ENCODE data around the gene FSTL4. TPM values are rescaled to one million over a fixed set of nuclear protein-coding genes. Genes with fewer than 3 reads are reported as not detected.

The FSTL4 gene
- polyA plus RNA-seq, 2 donors: 0.67 to 2.1 TPM

DNA sequence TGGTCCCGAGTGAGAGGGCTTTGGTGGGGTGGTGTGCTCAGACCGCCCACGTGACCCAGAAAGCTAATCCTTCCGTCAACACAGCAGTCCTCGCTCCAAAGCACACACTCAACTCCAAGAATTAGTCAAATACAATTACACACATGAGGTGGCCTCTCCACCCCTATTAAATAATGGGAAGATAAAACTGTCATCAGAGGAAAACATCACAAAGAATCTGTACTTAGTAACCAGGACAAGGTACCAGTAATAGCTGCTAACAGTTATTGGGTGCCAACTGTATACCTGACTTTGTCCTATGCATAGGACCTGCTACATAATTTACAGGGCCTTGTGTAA is 337.8 kb downstream of the FSTL4 start:
- H3K4me1 ChIP-seq (ENCODE audit: control insufficient read depth in 2 of 2, insufficient read depth in 2 of 2, low read length in 1 of 2): no peaks in the 10 kb centered on the region
- no peaks in the 10 kb centered on the region for H3K9me3 ChIP-seq (ENCODE audit: control insufficient read depth in 2 of 2, insufficient read depth in 1 of 2, low read depth in 1 of 2, low read length in 1 of 2)
- no peaks in the 10 kb centered on the region for H3K27me3 ChIP-seq (ENCODE audit: control insufficient read depth in 1 of 2, insufficient read depth in 2 of 2, low read length in 2 of 2)
- H3K36me3 ChIP-seq (ENCODE audit: control insufficient read depth in 2 of 2, insufficient read depth in 2 of 2, low read length in 1 of 2): no peaks in the 10 kb centered on the region
- no peak overlapping the region for H3K4me3 ChIP-seq (ENCODE audit: low read depth in 1 of 2, low read length in 2 of 2)
- H3K27ac ChIP-seq (ENCODE audit: low read depth in 2 of 2, low read length in 1 of 2): no peak overlapping the region
- 36 to 45% methylated on average over 5 of the region's 5 CpGs for WGBS, 2 donors

DNA sequence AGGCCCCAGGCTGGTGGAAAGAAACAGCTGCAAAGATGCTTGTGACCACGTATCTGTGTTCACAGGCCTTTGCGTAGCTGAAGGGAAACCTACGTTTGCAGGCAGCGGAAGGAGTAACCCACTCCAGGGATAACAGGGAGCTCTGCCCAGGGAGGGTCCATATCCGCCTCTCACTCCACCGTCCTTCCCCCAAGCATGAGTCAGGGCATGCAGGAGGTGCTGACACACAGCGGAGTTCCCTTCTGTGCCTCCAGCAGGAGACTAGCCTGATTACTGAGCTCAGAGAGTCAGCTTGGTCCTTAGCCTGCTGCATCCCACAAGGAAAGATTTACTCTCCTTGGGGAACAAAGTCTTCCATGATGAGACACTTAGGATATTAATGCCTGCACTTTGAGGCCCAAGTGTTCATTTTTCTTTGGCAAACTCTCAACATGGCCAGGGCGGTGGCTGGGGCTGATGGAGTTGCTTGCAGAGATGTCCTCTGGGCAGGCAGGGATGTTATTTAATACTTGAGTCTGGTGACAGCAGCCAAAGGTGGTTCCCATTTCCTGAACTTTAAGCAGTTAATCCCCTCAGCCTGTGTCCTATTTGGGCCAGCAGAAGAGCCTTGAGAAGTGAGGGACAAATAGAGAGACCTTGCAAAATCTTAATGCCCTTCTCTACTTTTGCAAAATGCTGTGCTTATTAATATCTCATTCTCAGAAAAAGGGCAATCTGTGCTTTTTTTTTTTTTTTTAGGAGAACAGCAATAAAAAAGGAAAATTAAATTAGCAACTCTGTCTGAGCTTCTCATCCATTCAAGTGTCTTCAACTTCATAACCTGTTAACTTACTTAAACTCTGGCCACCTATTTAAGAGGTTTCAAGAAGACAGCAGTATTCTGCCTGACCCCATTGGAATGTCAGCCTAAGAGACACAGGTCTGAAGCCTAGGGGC is 338.4 kb downstream of the FSTL4 start:
- WGBS, 2 donors: 70 to 80% methylated on average over 8 of the region's 8 CpGs
- no peaks in the 10 kb centered on the region for H3K36me3 ChIP-seq (ENCODE audit: control insufficient read depth in 2 of 2, insufficient read depth in 2 of 2, low read length in 1 of 2)
- H3K9me3 ChIP-seq (ENCODE audit: control insufficient read depth in 2 of 2, insufficient read depth in 1 of 2, low read depth in 1 of 2, low read length in 1 of 2): no peaks in the 10 kb centered on the region
- H3K27me3 ChIP-seq (ENCODE audit: control insufficient read depth in 1 of 2, insufficient read depth in 2 of 2, low read length in 2 of 2): no peaks in the 10 kb centered on the region
- no peak overlapping the region for H3K27ac ChIP-seq (ENCODE audit: low read depth in 2 of 2, low read length in 1 of 2)
- H3K4me3 ChIP-seq (ENCODE audit: low read depth in 1 of 2, low read length in 2 of 2): no peak overlapping the region
- H3K4me1 ChIP-seq (ENCODE audit: control insufficient read depth in 2 of 2, insufficient read depth in 2 of 2, low read length in 1 of 2): no peaks in the 10 kb centered on the region

DNA sequence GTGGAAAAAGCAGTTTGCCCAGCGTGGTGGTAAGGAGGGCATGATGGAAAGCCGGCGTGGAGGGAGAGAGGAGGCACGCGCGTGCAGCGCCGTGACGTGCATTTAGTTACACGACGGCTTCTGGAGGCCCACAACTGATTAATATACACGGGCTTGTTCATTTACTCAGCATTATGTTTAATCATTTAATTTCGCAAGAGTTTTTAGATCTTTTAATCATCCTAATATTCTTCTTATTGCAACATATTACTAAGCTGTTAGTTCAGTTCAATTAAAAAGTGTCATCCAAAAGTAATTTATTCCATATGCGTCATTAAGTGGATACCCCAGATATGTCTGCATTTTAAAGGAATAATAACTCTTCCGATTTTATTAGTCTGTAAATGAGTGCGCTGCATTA is 340.0 kb downstream of the FSTL4 start:
- Histone ChIP-seq H3K9me3 (ENCODE audit: control insufficient read depth in 2 of 2, insufficient read depth in 1 of 2, low read depth in 1 of 2, low read length in 1 of 2) (no peaks in the 10 kb centered on the region), H3K27ac (ENCODE audit: low read depth in 2 of 2, low read length in 1 of 2) (no peak overlapping the region), H3K4me3 (ENCODE audit: low read depth in 1 of 2, low read length in 2 of 2) (no peak overlapping the region), H3K4me1 (ENCODE audit: control insufficient read depth in 2 of 2, insufficient read depth in 2 of 2, low read length in 1 of 2) (no peaks in the 10 kb centered on the region), H3K27me3 (ENCODE audit: control insufficient read depth in 1 of 2, insufficient read depth in 2 of 2, low read length in 2 of 2) (no peaks in the 10 kb centered on the region), H3K36me3 (ENCODE audit: control insufficient read depth in 2 of 2, insufficient read depth in 2 of 2, low read length in 1 of 2) (no peaks in the 10 kb centered on the region)
- 91% methylated on average over 16 of the region's 16 CpGs for WGBS, 2 donors

DNA sequence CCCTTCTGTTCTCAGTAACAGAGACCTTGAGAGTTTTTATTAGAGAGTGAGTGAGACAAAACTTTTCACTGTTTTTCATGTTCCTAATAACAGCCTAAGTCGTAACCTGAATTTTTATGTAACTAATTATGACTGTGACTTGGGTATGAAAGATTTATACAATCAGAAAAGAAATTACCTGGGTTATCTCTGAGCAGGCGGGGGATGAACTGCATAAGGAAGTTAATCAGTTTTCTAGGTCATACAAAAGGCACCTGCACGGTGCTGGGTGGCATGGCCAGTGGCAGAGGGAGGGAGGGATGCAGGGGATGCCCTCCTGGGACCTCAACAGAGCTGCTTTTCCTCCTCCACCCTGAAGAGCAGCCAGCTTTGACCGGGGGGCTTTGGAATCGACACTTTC is 340.7 kb downstream of the FSTL4 start:
- Histone ChIP-seq H3K36me3 (ENCODE audit: control insufficient read depth in 2 of 2, insufficient read depth in 2 of 2, low read length in 1 of 2) (no peaks in the 10 kb centered on the region), H3K4me3 (ENCODE audit: low read depth in 1 of 2, low read length in 2 of 2) (no peak overlapping the region), H3K27me3 (ENCODE audit: control insufficient read depth in 1 of 2, insufficient read depth in 2 of 2, low read length in 2 of 2) (no peaks in the 10 kb centered on the region), H3K4me1 (ENCODE audit: control insufficient read depth in 2 of 2, insufficient read depth in 2 of 2, low read length in 1 of 2) (no peaks in the 10 kb centered on the region), H3K9me3 (ENCODE audit: control insufficient read depth in 2 of 2, insufficient read depth in 1 of 2, low read depth in 1 of 2, low read length in 1 of 2) (no peaks in the 10 kb centered on the region), H3K27ac (ENCODE audit: low read depth in 2 of 2, low read length in 1 of 2) (no peak overlapping the region)
- 77 to 79% methylated on average over 5 of the region's 5 CpGs for WGBS, 2 donors

DNA sequence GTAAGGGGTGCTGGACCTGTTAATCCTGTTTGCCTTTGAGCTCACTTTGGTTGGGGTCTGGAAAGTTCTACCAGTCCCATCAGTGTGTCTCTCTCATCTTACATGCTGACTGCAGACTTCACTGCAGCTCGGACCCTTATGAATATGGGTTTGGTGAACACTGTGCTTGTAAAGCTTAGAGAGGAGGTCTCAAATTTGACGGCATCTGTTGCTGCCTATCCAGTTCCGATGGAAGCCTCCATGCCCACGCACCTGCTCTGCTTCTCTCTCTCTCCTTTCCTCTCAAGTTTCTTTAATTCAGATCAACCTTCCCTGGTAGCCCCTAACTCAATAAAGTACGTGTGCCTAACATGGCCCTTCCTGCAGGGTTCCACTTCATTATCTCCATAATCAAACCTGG is 342.6 kb downstream of the FSTL4 start:
- no peaks in the 10 kb centered on the region for H3K27me3 ChIP-seq (ENCODE audit: control insufficient read depth in 1 of 2, insufficient read depth in 2 of 2, low read length in 2 of 2)
- no peak overlapping the region for H3K4me3 ChIP-seq (ENCODE audit: low read depth in 1 of 2, low read length in 2 of 2)
- H3K9me3 ChIP-seq (ENCODE audit: control insufficient read depth in 2 of 2, insufficient read depth in 1 of 2, low read depth in 1 of 2, low read length in 1 of 2): no peaks in the 10 kb centered on the region
- H3K36me3 ChIP-seq (ENCODE audit: control insufficient read depth in 2 of 2, insufficient read depth in 2 of 2, low read length in 1 of 2): no peaks in the 10 kb centered on the region
- H3K27ac ChIP-seq (ENCODE audit: low read depth in 2 of 2, low read length in 1 of 2): no peak overlapping the region
- WGBS, 2 donors: 89 to 93% methylated on average over 5 of the region's 5 CpGs
- H3K4me1 ChIP-seq (ENCODE audit: control insufficient read depth in 2 of 2, insufficient read depth in 2 of 2, low read length in 1 of 2): no peaks in the 10 kb centered on the region

DNA sequence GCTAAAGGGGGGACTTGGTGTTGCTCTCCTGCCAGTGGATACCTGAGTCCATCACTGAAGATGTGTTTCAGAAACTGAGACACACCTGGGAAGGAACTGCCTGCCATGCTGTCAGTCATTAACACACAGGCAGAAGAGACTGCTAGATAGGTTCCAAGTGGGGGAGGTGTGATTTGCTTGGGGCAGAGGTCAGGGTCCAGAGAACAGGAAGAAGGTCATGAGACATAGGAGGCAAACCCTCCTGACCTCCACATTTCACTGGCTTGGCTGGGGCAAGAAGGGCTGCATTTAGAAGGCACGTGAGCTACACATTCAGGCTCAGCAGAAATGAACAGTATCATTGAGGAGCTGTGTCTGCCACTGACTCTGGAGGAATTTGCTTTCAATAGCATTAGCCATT is 344.7 kb downstream of the FSTL4 start:
- Histone ChIP-seq H3K36me3 (ENCODE audit: control insufficient read depth in 2 of 2, insufficient read depth in 2 of 2, low read length in 1 of 2) (no peaks in the 10 kb centered on the region), H3K9me3 (ENCODE audit: control insufficient read depth in 2 of 2, insufficient read depth in 1 of 2, low read depth in 1 of 2, low read length in 1 of 2) (no peaks in the 10 kb centered on the region), H3K27me3 (ENCODE audit: control insufficient read depth in 1 of 2, insufficient read depth in 2 of 2, low read length in 2 of 2) (no peaks in the 10 kb centered on the region), H3K27ac (ENCODE audit: low read depth in 2 of 2, low read length in 1 of 2) (no peak overlapping the region), H3K4me1 (ENCODE audit: control insufficient read depth in 2 of 2, insufficient read depth in 2 of 2, low read length in 1 of 2) (peaks cover 0 to 2% of the 10 kb centered on the region in 2 donors), H3K4me3 (ENCODE audit: low read depth in 1 of 2, low read length in 2 of 2) (no peak overlapping the region)
- 81 to 87% methylated on average over 1 of the region's 1 CpG for WGBS, 2 donors

DNA sequence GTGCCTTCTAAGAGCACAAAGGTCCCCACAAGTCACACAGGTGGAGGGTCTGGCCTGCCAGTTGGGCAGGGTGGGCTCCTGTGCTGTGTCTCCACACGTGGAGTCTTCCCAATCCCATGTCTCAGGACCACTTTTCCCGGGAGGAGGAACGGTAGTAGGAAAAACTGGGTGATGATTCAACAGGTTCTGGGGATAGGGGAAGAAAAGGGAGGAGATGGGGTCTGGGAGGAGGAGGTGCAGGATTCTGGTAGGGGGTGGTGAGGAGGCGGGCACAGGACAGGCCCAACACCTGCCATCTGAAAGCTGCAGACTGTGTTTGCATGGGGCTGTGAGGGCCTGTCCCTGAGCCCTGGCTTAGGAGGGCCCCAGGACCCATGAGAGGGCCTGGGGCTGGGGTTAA is 345.4 kb downstream of the FSTL4 start:
- H3K9me3 ChIP-seq (ENCODE audit: control insufficient read depth in 2 of 2, insufficient read depth in 1 of 2, low read depth in 1 of 2, low read length in 1 of 2): no peaks in the 10 kb centered on the region
- H3K4me3 ChIP-seq (ENCODE audit: low read depth in 1 of 2, low read length in 2 of 2): no peak overlapping the region
- peaks cover 0 to 2% of the 10 kb centered on the region in 2 donors for H3K4me1 ChIP-seq (ENCODE audit: control insufficient read depth in 2 of 2, insufficient read depth in 2 of 2, low read length in 1 of 2)
- H3K27ac ChIP-seq (ENCODE audit: low read depth in 2 of 2, low read length in 1 of 2): no peak overlapping the region
- 81 to 87% methylated on average over 4 of the region's 4 CpGs for WGBS, 2 donors
- H3K36me3 ChIP-seq (ENCODE audit: control insufficient read depth in 2 of 2, insufficient read depth in 2 of 2, low read length in 1 of 2): no peaks in the 10 kb centered on the region
- H3K27me3 ChIP-seq (ENCODE audit: control insufficient read depth in 1 of 2, insufficient read depth in 2 of 2, low read length in 2 of 2): no peaks in the 10 kb centered on the region

DNA sequence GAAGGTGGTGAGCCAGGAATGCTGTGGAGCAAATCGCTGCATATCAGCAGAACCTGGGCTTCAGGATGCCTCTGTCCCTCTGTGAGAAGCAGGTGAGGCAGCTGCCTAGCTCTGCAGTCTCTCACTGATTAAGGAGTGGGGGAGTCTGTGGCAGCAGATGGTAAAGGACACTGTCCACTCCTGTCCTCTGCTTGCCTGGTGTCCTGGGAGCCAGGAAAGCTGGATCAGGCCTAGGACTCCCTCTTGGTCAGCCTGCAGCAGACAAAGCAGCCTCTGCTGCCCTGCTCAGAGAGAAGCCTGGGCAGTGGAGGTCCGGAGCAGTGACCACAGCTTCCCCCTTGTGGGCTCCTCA is 345.8 kb downstream of the FSTL4 start:
- H3K27ac ChIP-seq (ENCODE audit: low read depth in 2 of 2, low read length in 1 of 2): no peak overlapping the region
- 86 to 89% methylated on average over 2 of the region's 2 CpGs for WGBS, 2 donors
- no peaks in the 10 kb centered on the region for H3K36me3 ChIP-seq (ENCODE audit: control insufficient read depth in 2 of 2, insufficient read depth in 2 of 2, low read length in 1 of 2)
- no peaks in the 10 kb centered on the region for H3K9me3 ChIP-seq (ENCODE audit: control insufficient read depth in 2 of 2, insufficient read depth in 1 of 2, low read depth in 1 of 2, low read length in 1 of 2)
- no peak overlapping the region for H3K4me3 ChIP-seq (ENCODE audit: low read depth in 1 of 2, low read length in 2 of 2)
- H3K4me1 ChIP-seq (ENCODE audit: control insufficient read depth in 2 of 2, insufficient read depth in 2 of 2, low read length in 1 of 2): peaks cover 0 to 2% of the 10 kb centered on the region in 2 donors
- no peaks in the 10 kb centered on the region for H3K27me3 ChIP-seq (ENCODE audit: control insufficient read depth in 1 of 2, insufficient read depth in 2 of 2, low read length in 2 of 2)

DNA sequence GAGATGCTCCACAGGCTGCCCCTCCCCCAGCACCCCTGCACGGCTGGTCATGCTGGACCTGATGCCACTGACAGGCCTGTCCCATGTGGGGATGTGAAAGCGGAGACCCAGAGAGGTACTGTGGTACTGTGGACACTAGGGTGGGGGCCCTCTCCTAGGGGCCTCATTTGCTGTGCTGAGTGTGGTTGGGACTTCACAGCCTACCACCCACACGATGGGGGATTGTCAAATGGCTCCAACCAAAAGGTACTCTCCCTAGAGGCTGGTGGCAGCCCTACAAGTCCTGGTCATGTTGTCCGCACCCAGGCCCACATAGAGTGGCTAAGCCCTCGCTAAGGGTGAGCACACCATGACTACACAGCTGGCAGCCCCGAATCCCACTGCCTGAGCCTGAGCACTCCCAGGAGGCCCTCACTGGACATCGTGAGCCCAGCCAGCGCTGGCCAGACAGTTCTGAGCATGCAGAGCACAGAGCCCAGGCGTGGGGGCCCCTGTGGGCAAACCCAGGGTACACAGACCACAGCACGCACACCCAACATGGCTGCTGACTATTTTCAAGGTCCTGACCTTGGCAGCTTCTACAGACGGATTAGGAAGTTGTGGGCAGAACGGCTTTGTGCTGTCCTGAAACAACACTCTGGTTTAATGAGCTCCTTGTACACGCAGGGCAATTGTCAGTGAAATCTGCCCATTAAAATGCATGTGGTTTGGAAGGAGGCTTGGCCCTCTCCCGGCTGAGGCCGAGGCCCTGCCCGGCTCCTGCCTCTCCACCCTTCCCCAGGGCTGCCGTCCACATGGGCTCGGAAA is 346.4 kb downstream of the FSTL4 start:
- H3K4me3 ChIP-seq (ENCODE audit: low read depth in 1 of 2, low read length in 2 of 2): no peak overlapping the region
- H3K4me1 ChIP-seq (ENCODE audit: control insufficient read depth in 2 of 2, insufficient read depth in 2 of 2, low read length in 1 of 2): peaks cover 0 to 2% of the 10 kb centered on the region in 2 donors
- 80 to 82% methylated on average over 18 of the region's 18 CpGs for WGBS, 2 donors
- H3K36me3 ChIP-seq (ENCODE audit: control insufficient read depth in 2 of 2, insufficient read depth in 2 of 2, low read length in 1 of 2): no peaks in the 10 kb centered on the region
- H3K27me3 ChIP-seq (ENCODE audit: control insufficient read depth in 1 of 2, insufficient read depth in 2 of 2, low read length in 2 of 2): no peaks in the 10 kb centered on the region
- no peak overlapping the region for H3K27ac ChIP-seq (ENCODE audit: low read depth in 2 of 2, low read length in 1 of 2)
- no peaks in the 10 kb centered on the region for H3K9me3 ChIP-seq (ENCODE audit: control insufficient read depth in 2 of 2, insufficient read depth in 1 of 2, low read depth in 1 of 2, low read length in 1 of 2)
